Stimulated activated CD4-positive, alpha-beta T cell treated with anti-CD3 and anti-CD28 coated beads, TNF-alpha, amount 100 ng/mL, for 1 hour (primary cell): Measurements from ENCODE around the gene RGS16.

ENCODE experiments used
- DNase-seq, 3 donors: peaks; one replicate each; pipeline ENCODE4 v3.0.0-alpha.2; 2020; ENCODE audit warnings: low read depth in 3 of 3, low spot score in 1 of 3

RGS16 gene

DNA sequence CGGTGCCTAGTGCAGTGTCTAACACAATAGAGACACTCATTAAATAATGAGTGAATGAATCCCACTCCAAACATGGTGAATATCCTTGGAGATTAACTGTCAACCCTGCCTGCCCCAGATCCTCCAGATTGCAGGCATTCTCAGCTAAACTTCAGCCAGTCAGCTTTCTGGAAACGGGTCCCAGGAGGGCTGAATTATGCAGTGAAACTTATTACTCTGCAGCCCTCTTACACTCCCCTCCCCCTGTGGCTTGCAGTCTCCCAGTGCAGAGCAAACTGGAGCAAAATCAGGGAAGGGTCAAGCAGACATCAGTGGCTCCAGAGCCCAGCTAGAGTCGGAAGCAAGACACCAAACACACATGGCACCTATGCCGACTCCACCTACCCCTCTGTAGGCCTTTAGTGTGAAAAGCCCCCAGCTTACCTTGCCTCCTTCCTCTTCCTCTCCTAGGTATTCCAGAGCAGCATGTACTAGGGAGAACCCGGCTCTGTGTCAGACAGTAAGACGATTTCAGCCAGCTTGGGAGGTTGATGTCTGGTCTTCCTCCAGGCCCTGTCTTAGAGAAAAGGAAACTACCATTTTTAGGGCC, 6.5 kb upstream of the RGS16 start:
- no peak for DNase-seq

DNA sequence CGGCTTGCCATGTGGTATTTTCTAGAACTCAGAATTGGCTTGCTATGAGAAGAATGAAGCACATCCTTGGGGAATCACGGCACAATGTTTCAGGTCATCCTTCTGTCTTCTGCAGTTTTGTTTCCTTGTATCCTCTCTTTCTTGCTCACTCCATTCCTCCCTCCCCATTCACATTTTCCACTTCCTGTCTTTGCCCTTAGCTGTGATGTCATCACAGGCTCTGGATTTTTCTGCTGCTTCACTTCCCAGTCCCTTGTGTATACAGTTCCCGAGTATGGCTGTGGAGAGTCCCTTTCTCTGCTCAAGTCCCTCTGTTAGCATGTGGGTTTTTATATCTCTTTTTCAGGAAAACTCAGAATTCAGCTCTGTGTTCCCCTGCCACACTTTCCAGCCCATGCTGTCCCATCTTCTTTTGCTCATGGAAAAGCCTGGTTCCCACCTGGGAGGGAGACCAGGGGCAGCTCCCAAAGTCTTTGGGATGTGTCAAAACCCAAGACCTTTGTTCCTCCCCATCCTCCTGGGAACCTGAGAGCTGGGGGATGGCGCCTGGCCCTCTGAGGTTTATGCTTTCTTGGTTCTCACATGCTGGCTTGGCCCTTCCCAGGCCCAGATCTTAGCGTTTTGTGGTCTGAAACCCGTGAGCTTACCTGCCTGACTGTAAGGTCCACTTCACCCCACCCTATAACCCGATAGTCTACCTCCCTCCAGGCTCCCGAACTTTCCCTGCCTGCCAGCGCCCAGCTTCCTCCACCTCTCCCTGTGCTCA, 4.8 kb upstream of the RGS16 start:
- no peak for DNase-seq

DNA sequence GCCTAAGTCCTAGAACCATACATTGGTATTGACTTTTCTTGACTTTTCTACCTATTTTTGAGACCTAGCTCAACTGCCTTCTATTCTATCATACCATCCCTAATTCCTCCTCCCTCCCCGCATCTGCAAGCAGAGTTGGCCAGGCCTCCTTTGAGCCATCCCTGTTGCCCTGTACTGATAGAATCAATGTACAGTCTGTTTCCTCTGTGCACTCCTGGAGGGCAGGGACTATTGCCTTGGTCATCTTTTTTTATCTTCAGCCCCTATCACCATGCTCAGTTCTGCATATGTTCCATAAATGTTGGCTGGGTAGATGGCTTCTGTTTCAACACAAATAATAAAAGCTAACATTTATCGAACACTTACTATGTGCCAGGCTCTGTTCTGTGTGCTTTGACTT, 4.0 kb upstream of the RGS16 start:
- no peak for DNase-seq

DNA sequence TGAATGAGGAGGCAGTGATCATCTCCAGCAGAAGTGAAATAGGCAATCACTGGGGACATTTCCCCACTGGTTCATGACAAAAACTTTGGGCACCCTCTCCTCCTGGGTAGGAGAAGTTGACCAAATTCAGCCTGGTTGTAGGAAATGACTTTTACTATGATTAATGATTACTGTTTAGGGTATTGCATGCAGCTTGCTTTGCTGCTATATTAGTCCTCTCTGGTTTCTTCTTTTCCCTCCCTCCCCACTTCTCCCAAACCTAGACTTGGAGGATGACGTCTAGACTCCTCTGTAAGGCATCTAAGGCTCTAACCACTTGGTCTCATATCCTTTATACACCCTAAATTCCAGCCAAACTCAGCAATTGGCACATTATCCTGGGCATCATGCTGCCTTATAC, 3.4 kb upstream of the RGS16 start:
- no peak for DNase-seq

DNA sequence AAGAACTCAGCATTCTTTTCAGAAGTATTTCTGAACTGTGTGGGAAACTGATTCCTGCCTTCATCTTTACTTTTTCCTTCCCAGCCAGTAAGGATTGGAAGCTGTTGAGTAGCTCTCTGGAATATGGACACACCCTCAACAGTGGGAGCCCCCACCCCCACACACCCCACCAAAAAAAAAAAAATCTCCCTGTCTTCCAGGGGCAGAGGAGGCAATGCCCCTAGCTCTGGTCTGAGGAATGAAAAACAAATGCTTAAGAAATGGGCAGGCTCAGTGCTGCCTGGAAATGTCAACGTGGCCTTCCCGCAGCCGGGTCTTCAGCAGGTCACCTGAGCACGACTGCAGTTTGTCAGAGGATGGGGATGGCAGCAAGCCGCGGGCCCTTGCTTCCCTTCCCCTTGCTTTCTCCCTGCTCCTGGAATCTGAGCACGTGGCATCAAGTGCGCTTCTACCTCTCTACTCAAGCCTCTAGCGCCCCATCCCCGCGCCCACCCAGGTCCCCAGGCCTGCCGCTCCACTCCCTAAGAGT, 479 bp downstream of the RGS16 start:
- no peak for DNase-seq

DNA sequence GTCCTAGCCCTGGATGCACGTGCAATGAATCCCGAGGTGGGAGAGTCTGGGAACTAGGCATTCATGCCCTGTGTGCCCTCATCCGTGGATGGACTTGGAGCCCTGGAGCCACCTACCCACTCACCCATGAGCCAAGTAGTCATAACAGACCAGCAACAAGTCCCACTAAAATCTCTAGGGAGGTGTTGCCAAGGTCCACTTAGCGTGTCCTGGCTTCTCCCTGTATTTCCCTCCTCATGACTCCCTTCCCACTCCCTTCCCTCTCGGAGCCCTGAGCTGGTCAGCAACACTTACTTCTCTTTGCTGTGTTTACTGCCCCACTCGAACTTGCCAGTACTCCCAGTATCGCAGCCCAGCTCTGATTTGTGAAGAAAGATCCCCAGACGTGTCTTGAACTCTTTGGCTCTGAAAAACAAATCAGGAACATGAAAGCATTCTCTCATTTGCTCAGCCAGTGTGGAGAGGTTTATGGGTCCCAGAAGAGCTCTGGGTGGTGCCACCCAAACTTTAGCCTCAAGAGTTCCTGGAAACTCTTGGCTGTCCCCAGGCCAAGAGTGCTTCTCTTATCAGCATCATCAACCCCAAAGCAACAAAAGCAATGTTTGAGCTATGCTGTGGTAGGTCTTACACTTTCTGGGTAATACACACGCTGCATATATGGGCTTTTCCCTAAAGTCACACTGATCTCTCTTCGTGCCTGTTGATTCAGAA, 1.1 kb downstream of the RGS16 start:
- no peak for DNase-seq

DNA sequence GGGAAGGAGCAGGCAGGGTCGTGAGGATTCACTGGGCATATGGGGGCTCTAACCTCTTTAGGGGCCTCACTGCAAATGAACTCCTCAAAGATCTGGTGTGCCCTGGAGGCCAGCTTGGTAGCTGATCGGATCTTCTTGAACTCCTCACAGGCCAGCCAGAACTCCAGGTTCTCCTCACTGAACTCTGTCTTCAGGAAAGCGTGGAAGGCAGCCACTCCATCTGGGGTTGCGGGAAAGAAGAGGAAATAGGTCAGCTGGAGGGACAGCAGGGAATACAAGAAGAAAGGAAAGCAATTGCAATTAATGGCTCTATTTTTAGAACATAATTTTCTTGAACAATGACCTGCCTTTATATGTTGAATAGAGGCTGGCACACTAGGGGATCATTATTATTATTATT, 2.3 kb downstream of the RGS16 start:
- no peak for DNase-seq

DNA sequence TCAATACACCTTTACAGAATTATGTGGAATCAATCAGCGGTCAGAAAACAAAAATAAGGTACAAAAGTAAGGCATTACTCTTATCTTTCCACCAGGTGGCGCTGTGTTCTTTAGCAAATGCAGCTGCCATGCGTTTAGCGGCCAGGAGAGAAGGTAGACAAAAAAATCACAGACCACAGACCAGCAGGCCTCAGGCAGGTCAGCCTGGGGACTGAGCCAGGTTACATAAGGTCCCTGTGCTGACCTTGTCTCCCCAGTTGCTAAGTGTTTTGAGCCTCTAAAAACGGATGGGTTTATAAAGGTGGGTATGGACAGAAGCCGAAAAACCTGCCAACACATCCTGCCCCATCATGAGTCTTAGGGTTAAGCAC, 2.8 kb downstream of the RGS16 start:
- peak in 2 of 3 donors; percentile 46 to 47 for DNase-seq

DNA sequence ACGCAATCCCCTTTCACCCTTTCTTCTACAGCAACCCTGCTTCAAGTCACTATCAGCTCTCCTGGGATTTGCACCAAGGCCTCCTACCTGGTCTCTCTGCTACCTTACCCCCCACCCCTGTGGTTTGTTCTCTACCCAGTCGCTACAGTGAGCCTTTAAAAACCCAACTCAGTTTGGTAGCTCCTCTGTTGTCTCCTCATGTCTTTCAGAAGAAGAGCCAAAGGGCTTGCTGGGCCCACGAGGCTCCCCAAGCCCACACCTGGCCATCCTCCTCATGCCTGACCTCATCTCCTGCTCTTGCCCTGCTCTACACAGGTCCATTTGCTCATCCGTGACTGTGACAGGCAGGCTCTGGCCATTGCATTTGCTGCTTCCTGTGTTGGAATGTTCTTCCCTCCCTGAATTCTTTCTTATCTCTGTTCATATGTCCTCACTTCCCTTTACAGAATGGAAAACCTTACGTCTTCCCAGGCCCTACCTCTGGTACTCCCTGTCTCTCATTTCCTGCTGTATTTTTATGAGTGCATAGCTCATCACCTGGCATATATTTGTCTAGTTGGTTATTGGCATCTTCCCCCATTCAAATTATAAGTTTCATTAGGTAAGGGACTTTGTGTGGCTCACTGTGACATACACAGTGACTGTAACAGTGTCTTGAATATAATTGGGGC, 3.3 kb downstream of the RGS16 start:
- no peak for DNase-seq

DNA sequence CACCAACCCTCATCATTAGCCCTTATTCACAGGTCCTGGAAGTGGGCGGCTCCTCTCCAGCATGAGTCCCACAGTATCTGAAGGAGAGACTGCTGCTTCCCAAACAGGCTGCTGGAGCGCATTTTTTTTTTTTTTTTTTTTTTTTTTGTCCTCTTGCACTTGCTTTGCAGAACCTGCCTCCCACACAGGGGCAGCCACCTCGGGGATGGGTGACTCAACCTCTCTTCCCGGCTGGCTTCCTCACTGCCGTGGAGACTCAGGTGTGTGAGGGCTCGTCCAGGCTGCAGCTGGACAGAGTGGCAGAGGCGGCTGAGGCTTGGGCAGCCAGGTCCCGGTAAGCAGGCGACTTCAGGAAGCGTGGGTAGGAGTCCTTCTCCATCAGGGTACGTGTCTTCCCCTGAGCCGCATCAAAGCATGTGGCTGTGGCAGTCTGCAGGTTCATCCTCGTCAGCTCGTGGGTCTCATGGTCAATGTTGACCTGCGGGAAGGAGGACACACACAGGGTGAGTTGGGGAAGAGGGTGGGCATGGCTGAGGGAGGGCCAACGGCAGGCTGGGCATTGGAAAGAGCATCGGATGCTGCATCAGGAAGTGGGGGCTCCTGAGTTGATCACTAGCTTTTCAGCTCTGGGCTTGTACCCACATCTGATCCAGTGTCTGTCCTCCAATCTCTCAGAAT, 4.0 kb downstream of the RGS16 start:
- DNase-seq = no peak

DNA sequence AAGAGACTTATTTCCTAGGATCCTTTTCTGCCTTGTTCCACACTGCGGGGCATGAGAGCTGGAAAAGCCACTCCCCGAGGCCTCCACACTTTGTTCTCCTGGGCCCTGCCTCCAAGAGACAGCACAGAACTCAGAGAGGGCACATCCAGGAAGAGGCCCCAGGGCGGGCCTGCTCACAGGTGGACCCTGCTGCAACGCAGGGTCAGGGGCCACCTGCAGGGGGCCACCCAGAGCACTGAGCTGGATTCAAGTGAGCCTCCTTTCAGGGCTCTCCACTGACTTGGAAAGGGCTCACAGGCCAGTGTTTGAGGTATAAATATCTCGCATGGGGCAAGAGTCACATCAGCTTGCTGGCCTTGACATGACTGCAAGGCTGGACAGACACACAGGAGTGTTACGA, 4.8 kb downstream of the RGS16 start:
- DNase-seq = no peak

DNA sequence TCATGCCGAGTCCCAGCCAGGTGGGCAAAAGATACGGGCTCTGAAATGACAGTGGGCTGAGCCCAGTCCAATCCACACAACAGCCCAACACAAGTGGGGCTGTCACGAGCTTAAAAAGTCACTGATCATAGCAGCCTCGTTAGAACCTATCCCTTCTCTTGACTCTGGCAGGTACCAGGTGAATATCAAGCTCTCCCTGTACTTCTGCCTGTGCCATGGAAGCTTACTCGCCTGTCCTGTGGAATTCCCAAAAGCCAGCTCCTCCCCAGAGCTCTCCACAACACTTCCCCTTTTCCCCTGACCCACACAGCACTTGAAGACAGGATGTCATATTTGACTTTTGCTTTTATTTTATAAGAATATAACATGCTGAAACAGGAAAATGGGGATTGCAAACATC, 5.9 kb downstream of the RGS16 start:
- no peak for DNase-seq

DNA sequence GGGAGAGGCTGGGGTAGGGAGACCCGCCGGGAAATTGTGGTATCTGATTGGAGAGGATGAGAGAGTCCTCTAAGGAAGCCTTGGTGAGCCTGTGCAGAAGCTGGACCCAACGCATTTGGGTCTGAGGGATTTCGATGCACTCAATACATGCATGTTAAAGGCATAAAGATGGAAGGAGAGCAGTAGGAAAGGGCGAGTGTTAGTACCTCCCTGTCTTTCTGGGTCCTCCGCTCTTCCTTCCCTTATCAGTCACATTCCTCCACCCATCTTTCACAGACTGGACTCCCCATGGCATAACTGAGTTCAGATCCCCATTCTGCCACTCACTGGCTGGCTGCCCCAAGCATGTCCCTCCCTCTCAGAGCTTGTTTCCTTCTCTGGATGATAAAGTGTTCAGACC, 7.3 kb downstream of the RGS16 start:
- no peak for DNase-seq

DNA sequence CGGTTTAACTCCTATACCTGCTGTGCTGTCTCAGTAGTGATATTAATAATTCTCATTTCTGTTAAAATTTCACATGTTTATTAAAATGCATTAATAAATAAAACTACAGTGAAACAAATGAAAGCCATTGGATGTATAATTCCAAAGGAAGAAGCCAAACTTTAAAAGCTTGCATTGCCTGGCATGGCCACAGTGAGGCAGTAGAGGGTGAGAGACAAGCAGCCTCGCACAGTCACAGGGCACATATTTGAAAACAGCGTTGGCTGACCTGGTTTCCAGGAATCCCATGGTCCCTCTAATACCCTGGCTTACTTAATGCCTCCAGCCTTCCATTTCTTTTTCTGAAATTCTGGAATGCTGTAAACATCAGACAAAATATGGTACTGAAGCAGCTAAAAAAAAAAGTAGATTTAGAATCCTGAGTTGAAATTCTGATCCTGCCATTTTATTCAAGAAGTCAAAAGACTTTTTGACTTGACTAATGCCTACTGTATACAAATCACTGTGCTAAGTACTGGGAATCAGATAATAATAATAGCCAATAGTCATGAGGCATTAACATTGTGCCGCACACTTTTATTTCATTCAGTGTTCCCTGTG, 8.4 kb downstream of the RGS16 start:
- DNase-seq = peak in 1 of 3 donors; percentile 49

DNA sequence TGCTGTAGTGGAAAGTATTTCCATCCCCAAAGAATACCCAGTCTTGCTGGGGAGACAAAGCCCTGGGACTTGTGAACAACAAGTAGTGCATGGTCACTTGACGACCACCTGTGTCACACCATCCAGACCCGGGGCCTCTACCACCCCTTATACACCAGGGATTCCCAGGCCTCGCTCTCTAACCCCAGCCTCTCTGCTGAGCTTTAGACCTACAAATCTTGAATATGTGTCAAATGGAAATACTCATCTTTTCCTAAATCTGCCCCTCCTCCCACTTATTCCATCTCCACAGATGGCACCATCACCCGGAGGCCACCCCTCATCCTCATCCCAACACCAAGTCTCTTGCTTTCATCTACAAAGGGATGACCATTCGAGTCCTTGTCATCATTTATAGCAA, 14.3 kb downstream of the RGS16 start:
- no peak for DNase-seq

DNA sequence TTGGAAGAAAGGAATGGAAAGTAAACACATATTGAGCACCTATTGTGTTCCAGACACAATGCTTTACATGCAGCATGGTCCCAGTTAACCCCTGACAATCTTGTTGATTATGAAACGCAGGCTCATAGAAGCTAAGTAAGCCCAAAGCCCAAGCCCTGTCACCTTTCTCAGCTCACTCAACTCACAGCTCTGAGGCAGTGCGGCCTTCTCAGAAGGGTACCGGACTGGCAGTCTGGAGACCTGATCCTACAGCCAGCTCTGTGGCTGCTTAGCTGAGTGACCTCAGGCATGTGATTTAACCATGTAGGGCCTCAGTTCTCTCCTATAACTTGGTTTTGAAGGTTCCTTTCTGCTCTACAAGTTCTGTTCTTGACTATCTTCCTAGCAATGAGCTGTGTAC, 14.7 kb downstream of the RGS16 start:
- DNase-seq = no peak

DNA sequence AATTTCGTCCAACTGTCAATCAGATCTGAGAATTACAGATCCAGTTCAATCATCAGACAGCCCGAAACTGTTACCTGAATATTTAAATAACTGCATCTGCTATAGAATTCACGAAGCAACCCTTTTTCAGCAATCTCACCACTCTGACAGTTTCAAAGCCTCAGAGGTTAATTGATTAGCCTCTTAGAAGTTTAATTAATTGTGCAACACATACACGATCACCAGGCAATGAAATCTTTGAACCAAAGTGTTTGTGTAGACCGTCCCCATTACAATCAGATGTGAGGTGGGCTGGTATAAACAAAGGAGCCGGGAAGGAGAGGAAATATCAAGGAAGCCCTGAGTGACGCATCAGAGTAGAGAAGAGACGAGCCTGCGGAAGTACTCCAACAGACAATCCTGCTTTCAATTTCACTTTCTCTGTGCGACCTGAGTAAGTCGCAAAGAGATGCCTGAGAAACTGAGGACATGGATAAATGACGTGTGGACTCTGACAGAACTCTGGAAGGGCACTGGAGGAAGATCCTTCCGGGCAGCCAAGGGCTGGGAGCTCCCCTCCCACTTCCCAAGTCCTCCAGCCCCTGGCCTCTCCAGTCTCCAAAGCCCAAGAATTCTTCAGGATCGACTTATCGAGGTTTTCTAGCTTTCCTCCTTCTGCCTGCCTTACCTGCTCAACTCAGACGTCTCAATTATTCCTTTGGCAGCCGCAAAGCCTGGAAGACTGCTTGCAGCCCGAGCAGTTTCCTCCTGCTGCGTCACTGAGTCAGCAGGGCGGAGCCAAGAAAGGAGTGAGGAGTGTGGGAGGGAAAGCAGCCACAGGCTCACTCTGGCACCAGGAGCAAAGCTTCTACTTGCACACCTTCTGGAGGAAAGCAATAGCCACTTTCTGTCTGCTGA, 15.4 kb downstream of the RGS16 start, which contains the start of gene RNASEL:
Gene RNASEL (minus strand): TSS at position 757 of the 897 bp plus-strand sequence. CDS start 2,450 bp downstream, outside the sequence.
- DNase-seq = peak in 2 of 3 donors; percentile 3 to 34

DNA sequence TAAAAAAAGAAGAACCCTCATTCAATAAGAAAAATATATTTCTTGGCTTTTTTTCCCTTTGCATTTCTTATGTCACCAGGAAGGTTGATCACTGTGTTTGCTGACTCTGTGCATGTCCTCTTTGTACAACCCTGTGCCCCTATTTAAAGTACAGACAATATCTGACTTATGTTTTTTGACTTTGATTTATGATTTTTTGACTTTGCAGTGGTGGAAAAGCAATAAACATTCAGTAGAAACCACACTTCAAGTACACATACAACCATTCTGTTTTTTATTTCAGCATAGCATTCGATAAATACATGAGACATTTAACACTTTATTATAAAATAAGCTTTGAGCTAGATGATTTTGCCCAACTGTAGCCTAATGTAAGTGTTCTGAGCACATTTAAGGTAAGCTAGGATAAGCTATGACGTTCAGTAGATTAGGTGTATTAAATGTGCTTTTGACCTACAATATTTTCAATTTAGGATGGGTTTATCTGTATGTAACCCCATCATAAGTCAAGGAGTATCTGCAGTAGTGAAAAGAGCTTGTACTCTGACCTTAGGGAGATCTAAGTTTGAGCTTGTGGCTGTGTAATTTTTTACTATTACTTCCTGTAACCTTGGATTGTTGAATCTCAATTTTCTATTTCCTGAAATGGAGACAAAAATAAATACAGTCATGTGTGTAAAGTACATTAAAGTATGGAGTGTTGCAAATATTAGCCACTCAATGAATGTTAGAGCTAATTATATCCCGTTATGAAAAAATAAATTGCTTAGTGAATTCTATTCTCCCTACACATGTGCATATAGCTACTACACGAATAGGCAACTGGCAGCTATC, 16.3 kb downstream of the RGS16 start:
- no peak for DNase-seq

DNA sequence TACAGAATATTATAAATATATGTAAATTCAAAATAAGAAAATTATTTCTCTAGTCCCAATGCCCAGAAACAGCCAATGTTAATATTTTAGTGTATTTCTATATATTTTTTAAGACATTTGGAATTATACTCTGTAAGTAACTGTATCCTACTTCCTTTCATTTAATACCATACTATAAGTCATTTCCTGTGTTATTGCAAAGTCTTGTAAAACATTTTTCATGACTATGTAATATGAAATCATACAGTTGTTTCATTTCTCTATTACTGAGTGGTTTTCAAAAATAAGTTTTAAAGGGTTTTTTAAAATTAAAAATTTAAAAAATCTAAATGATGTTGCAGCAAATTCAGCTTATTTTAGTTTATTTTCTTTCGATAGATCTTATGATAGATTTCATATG, 17.1 kb downstream of the RGS16 start:
- DNase-seq = no peak
